ENCODE results near the gene EPB41L4B.

Gene EPB41L4B

GRCh38 chr9:109314011-109314531 lies 6.8 kb downstream of the EPB41L4B start:
- Mint-ChIP-seq H3K9me3 (ENCODE audit: low read depth) (no peaks in the 10 kb centered on the region), H3K4me3 (no peak overlapping the region), H3K27ac (no peak overlapping the region), H3K36me3 (no peaks in the 10 kb centered on the region), H3K27me3 (peaks cover 35% of the 10 kb centered on the region), H3K4me1 (ENCODE audit: low read depth) (peaks cover 5% of the 10 kb centered on the region)

GRCh38 chr9:109313351-109313750 lies 7.5 kb downstream of the EPB41L4B start:
- Mint-ChIP-seq H3K4me3 (no peak overlapping the region), H3K27me3 (peaks cover 29% of the 10 kb centered on the region), H3K36me3 (no peaks in the 10 kb centered on the region), H3K4me1 (ENCODE audit: low read depth) (peaks cover 3% of the 10 kb centered on the region), H3K27ac (no peak overlapping the region), H3K9me3 (ENCODE audit: low read depth) (no peaks in the 10 kb centered on the region)

- Mint-ChIP-seq H3K4me1 (ENCODE audit: low read depth) (peaks cover 3% of the 10 kb centered on the region), H3K27ac (no peak overlapping the region), H3K9me3 (ENCODE audit: low read depth) (no peaks in the 10 kb centered on the region), H3K36me3 (no peaks in the 10 kb centered on the region), H3K27me3 (peaks cover 30% of the 10 kb centered on the region), H3K4me3 (no peak overlapping the region)
Measured at GRCh38 chr9:109312783-109313182, 8.1 kb downstream of the EPB41L4B start.

- H3K27me3 Mint-ChIP-seq, result peaks cover 26% of the 10 kb centered on the region
- H3K36me3 Mint-ChIP-seq, result no peaks in the 10 kb centered on the region
- no peak overlapping the region for H3K27ac Mint-ChIP-seq
- H3K4me1 Mint-ChIP-seq (ENCODE audit: low read depth), result peaks cover 3% of the 10 kb centered on the region
- H3K4me3 Mint-ChIP-seq, result no peak overlapping the region
- H3K9me3 Mint-ChIP-seq (ENCODE audit: low read depth), result no peaks in the 10 kb centered on the region
Measured at GRCh38 chr9:109311731-109312130, 9.1 kb downstream of the EPB41L4B start.

GRCh38 chr9:109311286-109311685 lies 9.6 kb downstream of the EPB41L4B start:
- Mint-ChIP-seq H3K36me3 (no peaks in the 10 kb centered on the region), H3K9me3 (ENCODE audit: low read depth) (no peaks in the 10 kb centered on the region), H3K27me3 (peaks cover 23% of the 10 kb centered on the region), H3K4me1 (ENCODE audit: low read depth) (peaks cover 3% of the 10 kb centered on the region), H3K4me3 (no peak overlapping the region), H3K27ac (no peak overlapping the region)

GRCh38 chr9:109310486-109310901 lies 10.4 kb downstream of the EPB41L4B start:
- H3K36me3 Mint-ChIP-seq, result no peaks in the 10 kb centered on the region
- H3K9me3 Mint-ChIP-seq (ENCODE audit: low read depth), result no peaks in the 10 kb centered on the region
- H3K4me3 Mint-ChIP-seq, result no peak overlapping the region
- peaks cover 3% of the 10 kb centered on the region for H3K4me1 Mint-ChIP-seq (ENCODE audit: low read depth)
- no peak overlapping the region for H3K27ac Mint-ChIP-seq
- H3K27me3 Mint-ChIP-seq, result peaks cover 16% of the 10 kb centered on the region

- H3K27me3 Mint-ChIP-seq, result peaks cover 20% of the 10 kb centered on the region
Measured at GRCh38 chr9:109309282-109309681, 11.6 kb downstream of the EPB41L4B start.

GRCh38 chr9:109307380-109308240 lies 13.2 kb downstream of the EPB41L4B start:
- Mint-ChIP-seq H3K27me3 (peaks cover 15% of the 10 kb centered on the region), H3K36me3 (no peaks in the 10 kb centered on the region), H3K27ac (no peak overlapping the region), H3K4me1 (ENCODE audit: low read depth) (peaks cover 3% of the 10 kb centered on the region), H3K9me3 (ENCODE audit: low read depth) (no peaks in the 10 kb centered on the region), H3K4me3 (no peak overlapping the region)

More at GRCh38 chr9:109309282-109309681, 11.6 kb downstream of the EPB41L4B start:
- no peaks in the 10 kb centered on the region for H3K9me3 Mint-ChIP-seq (ENCODE audit: low read depth)
- H3K4me3 Mint-ChIP-seq, result no peak overlapping the region
- H3K4me1 Mint-ChIP-seq (ENCODE audit: low read depth), result peaks cover 3% of the 10 kb centered on the region
- H3K27ac Mint-ChIP-seq, result no peak overlapping the region
- no peaks in the 10 kb centered on the region for H3K36me3 Mint-ChIP-seq

- Mint-ChIP-seq H3K4me1 (ENCODE audit: low read depth) (no peaks in the 10 kb centered on the region), H3K27ac (no peak overlapping the region), H3K27me3 (peaks cover 22% of the 10 kb centered on the region), H3K36me3 (no peaks in the 10 kb centered on the region), H3K9me3 (ENCODE audit: low read depth) (no peaks in the 10 kb centered on the region), H3K4me3 (no peak overlapping the region)
Measured at GRCh38 chr9:109305801-109306200, 15.1 kb downstream of the EPB41L4B start.

GRCh38 chr9:109304347-109304746 lies 16.5 kb downstream of the EPB41L4B start:
- Mint-ChIP-seq H3K9me3 (ENCODE audit: low read depth) (no peaks in the 10 kb centered on the region), H3K4me1 (ENCODE audit: low read depth) (no peaks in the 10 kb centered on the region), H3K27me3 (peaks cover 24% of the 10 kb centered on the region), H3K36me3 (no peaks in the 10 kb centered on the region), H3K4me3 (no peak overlapping the region), H3K27ac (no peak overlapping the region)

- Mint-ChIP-seq H3K36me3 (no peaks in the 10 kb centered on the region), H3K4me3 (no peak overlapping the region), H3K4me1 (ENCODE audit: low read depth) (no peaks in the 10 kb centered on the region), H3K9me3 (ENCODE audit: low read depth) (no peaks in the 10 kb centered on the region), H3K27ac (no peak overlapping the region), H3K27me3 (peaks cover 23% of the 10 kb centered on the region)
Measured at GRCh38 chr9:109303900-109304299, 17.0 kb downstream of the EPB41L4B start.

- no peaks in the 10 kb centered on the region for H3K36me3 Mint-ChIP-seq
- H3K4me1 Mint-ChIP-seq (ENCODE audit: low read depth), result no peaks in the 10 kb centered on the region
- H3K9me3 Mint-ChIP-seq (ENCODE audit: low read depth), result no peaks in the 10 kb centered on the region
- H3K4me3 Mint-ChIP-seq, result no peak overlapping the region
- H3K27ac Mint-ChIP-seq, result no peak overlapping the region
- H3K27me3 Mint-ChIP-seq, result peaks cover 20% of the 10 kb centered on the region
Measured at GRCh38 chr9:109302606-109303005, 18.3 kb downstream of the EPB41L4B start.

GRCh38 chr9:109301012-109301411 lies 19.8 kb downstream of the EPB41L4B start:
- peaks cover 17% of the 10 kb centered on the region for H3K27me3 Mint-ChIP-seq

GRCh38 chr9:109299891-109300290 lies 21.0 kb downstream of the EPB41L4B start:
- Mint-ChIP-seq H3K27me3 (peaks cover 16% of the 10 kb centered on the region), H3K4me3 (no peak overlapping the region), H3K9me3 (ENCODE audit: low read depth) (no peaks in the 10 kb centered on the region), H3K36me3 (no peaks in the 10 kb centered on the region), H3K27ac (no peak overlapping the region), H3K4me1 (ENCODE audit: low read depth) (peaks cover 12% of the 10 kb centered on the region)

More at GRCh38 chr9:109301012-109301411, 19.8 kb downstream of the EPB41L4B start:
- Mint-ChIP-seq H3K4me1 (ENCODE audit: low read depth) (peaks cover under 1% of the 10 kb centered on the region), H3K9me3 (ENCODE audit: low read depth) (no peaks in the 10 kb centered on the region), H3K27ac (no peak overlapping the region), H3K36me3 (no peaks in the 10 kb centered on the region), H3K4me3 (no peak overlapping the region)

GRCh38 chr9:109297899-109298298 lies 23.0 kb downstream of the EPB41L4B start:
- Mint-ChIP-seq H3K4me1 (ENCODE audit: low read depth) (peaks cover 12% of the 10 kb centered on the region), H3K4me3 (no peak overlapping the region), H3K36me3 (no peaks in the 10 kb centered on the region), H3K9me3 (ENCODE audit: low read depth) (no peaks in the 10 kb centered on the region), H3K27ac (no peak overlapping the region), H3K27me3 (peaks cover 13% of the 10 kb centered on the region)
